ENCODE measurements around the gene B3GALNT2.

The B3GALNT2 gene

DNA sequence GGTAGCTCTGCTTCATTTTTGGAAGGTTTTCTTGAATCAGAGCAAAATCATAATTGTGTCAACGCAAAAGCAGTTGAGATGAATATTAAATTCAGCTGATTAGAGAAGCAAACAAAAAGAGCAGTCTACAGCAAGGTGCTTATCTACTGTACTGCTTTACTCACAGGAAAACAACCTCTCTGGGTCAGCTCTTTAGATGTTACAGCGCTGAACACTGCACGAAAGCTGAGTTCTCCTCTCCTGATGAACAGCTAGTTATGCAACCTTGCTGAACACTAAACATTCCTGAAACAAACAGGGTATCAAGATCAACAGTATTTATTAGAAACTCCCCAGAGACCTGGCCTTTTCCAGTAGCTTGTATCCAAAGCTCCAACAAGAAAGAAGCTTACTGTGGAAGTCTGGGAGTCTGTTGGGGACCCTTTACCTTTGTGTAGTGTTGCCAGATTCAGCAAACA, 95.7 kb downstream of the B3GALNT2 start:
- DNase-seq, result peak; percentile 80

DNA sequence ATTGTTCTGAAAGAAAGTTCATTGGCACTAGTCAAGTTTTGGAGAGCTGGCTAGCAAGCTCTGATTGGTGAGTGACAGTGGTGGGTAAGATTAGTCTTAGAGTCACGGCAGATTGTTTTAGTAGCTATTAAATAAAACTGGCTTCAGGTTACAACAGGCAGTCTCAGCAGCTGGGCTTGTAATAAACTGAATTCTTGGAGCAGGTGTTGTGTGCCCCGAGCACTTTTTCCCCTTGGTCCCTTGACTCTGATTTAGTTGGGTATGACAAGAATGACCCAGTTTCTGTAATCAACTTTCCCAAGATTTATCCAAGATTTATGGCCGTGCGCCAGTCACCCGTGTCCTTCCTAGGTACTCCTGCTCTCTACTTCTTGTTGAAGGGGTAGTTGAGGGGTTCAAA, 96.8 kb downstream of the B3GALNT2 start:
- no peak for DNase-seq

DNA sequence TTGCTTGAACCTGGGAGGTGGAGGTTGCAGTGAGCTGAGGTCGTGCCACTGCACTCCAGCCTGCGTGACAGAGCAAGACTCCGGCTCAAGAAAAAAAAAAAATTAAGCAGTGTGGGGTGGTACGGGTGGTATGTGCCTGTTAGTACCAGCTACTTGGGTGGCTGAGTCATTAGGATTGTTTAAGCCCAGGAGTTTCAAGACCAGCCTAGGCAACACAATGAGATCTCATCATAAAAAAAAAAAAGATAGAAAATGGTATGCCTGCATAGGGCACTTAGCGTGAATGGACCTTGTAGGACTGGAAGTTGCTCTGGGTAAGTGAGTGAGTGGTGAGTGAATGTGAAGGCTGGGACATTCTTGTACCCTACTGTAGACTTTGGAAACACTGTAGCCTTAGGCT, 100.1 kb downstream of the B3GALNT2 start:
- DNase-seq, result peak; percentile 79

DNA sequence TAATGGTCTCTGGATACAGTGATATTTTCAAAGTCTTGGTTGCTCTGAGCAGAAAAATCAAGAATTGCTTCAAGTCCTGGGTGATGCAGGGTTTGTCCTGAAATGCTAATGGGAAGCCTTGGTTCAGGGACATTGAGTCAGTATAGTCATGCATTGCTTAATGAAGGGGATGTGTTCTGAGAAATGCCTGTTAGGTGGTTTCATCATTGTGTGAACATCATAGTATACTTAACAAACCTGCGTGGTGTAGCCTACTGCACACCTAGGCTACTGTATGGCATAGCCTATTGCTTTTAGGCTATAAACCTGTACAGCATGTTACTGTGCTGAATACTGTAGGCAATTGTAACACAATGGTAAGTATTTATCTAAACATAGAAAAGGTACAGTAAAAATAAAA, 100.7 kb downstream of the B3GALNT2 start:
- DNase-seq, result no peak

DNA sequence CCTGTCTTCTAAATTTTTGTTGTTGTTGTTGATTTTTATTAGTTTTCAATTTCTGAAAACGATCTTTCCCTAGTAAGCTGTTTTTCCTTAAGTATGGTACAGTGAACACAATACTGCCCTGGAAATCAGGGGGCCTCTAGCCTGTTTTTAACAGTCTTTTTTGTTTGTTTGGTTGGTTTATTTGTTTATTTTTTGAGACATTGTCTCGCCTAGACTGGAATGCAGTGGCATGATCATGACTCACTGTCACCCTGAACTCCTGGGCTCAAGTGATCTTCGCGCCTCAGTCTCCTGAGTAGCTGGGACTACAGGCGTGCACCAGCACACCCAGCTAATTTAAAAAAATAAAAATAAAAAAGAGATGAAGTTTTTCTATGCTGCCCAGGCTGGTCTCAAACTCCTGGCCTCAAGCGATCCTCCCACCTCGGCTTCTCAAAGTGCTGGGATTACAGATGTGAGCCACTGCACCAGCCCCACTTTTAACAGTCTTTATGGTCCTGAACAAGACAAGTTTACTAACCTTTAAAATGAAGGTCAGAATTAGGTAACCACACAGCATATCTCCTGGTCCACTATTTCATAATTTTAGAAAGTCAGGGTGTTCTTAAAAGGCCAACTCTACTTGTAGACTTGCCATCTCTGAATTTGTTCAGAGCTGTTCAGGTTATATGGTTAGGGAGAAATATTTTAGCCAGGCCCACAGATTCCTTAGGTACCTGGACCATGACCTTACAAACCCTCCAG, 101.6 kb downstream of the B3GALNT2 start:
- DNase-seq, result no peak

DNA sequence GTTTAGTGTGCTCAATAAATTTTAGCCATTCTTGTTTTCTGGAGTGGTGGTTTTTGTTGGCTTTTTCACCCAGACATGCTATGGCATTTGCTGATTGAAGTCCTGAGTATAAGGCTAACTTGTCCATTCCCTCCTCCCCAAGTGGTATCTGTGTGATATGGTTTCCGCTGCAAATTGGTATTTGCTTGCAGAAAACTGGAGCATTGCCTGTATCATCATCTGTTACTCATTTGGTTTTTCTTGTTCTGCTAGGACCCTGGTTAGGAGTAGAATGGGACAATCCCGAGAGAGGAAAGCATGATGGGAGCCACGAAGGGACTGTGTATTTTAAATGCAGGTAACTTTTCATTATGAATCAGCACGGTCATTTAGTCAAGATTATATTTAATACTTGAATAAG, 103.0 kb downstream of the B3GALNT2 start:
- no peak for DNase-seq

All from NCI-H226 (cell line).